Stimulated activated CD4-positive, alpha-beta T cell treated with anti-CD3 and anti-CD28 coated beads, TNF-alpha, amount 100 ng/mL, for 48 hours (primary cell): Measurements from ENCODE around the gene ADGRF1.
A peak's percentile ranks its signal among the peaks of the same experiment; 100 is the strongest.
"Not testable (repeated sequence)": the region's sequence is repeated elsewhere in the genome, so short reads cannot be mapped to it uniquely, and the experiment has no call there.

ENCODE experiments used
- DNase-seq, 3 donors: peaks; one replicate each; pipeline ENCODE4 v3.0.0-alpha.2; 2020; ENCODE audit warnings: low read depth in 3 of 3

Gene ADGRF1

DNA sequence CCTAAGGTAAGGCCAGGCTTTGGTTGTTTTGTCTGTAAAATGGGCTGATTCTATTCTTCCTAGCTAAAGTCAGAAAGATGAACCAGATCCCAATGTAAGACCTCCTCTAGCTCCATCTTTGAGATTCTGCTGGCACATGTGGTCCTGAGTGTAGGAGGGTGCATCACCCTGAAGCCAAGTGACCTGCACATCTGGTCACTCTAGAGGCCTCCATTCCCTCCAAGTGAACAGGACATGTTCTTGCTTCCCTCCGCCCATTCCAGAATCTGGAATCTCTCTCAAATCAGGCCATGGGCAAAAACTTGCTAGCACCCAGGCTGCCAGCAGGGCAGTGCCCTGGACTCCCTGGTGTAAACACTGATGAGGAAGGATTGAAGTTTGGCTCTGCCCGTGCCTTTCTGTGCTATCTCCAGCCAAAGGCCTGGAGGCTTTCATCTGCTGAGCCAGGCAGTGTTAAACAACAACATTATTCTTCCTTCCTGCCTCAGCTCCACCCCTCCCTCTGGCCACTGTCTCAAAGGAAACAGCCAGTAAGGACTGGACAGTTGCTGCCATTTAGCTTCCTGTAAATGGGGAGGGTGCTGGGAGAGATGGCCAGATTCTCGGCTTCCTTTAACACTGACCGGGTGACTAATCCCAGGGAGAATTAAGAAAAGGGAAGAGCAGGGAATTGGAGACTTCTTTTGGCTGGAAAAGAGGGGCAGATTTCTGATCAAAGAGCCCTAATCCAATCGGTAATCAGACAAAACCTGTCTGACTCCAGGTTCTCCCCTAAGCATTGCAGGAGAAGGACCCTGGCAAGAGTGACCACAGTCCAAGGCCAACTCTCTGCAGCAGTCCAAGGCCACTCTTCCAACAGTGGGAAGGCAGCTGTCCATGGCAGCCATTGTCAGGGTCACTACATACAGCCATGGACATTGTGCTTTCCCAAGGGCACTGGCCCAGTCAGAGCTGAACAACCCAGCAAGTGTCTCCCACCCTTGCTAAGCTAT lies 19.5 kb upstream of the ADGRF1 start:
- no peak for DNase-seq

DNA sequence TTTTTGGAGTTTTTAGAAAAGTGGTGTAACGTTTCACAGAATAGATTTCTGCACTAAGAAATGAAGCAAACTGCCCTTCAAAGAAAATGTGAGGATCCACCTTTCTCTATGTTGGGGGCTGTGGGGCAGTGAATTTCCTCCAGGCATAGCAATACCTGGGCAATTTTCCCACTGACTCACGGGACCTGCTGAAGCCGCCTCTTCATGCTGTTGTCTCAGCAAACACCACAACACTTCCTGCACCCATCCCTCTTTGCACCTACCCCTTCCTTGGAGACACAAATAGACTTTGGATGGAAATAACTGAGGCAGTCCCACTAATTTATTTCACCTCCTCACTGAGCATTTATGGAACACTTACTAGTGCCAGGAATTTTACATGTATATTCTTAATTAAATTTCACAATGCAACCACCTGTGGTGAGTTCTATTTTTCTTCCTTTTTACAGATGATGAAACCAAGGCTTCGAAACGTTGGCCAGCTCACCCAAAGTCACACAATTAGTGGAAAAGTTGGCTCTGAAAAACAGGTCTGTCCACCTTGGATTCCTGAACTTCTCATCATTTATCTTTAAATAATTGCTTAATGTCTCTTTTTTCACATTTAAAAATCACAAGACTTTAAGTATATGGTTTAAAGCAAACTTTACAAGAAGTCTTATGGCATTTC lies 17.2 kb upstream of the ADGRF1 start:
- DNase-seq, result no peak

DNA sequence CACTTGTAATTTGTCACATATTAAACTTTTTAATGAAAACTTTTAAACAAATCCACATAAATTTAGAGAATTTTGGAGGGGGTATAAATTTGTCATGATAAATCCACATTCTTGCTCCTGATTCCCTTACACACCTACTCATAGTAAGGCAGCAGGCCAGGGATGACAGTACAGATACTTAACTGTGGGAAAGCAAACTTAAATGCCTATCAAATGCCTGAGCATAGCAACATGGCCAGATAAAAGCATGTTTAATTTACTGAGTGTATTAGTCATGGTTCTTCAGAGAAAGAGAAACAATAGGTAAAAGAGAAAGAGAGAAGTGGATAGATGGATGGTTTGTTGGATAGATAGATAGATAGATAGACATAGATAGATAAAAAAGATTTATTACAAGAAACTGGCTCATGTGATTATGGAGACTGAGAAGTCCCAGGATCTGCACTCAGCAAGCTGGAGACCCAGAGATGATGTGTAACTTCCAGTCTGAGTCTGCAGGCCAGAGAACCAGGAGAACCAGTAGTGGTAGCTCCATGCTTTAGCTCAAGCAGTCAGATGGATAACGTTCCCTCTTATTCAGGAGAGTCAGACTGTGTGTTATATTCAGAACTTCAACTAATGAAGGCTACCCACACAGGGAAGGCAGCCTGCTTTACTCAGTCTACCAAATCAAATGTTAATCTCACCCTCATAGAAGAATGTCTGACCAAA lies 15.9 kb upstream of the ADGRF1 start:
- DNase-seq, result no peak

DNA sequence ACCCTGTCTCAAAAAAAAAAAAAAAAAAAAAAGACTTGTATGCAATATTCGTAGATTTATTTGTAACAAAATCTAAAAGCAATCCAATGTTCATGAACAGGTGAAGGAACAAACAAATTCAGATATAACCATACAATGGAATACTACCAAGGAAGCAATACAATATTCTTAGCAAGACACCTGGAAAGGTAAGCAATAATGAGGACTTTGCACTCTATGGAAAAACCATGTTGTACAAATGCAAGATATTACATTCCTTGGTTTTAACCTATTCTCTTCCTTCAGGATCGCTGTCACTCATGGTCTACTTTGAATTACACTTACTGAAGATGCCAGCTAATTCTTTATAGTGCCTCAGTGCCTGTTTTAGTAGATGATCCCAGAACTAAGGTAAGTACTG lies 14.7 kb upstream of the ADGRF1 start:
- no peak for DNase-seq

DNA sequence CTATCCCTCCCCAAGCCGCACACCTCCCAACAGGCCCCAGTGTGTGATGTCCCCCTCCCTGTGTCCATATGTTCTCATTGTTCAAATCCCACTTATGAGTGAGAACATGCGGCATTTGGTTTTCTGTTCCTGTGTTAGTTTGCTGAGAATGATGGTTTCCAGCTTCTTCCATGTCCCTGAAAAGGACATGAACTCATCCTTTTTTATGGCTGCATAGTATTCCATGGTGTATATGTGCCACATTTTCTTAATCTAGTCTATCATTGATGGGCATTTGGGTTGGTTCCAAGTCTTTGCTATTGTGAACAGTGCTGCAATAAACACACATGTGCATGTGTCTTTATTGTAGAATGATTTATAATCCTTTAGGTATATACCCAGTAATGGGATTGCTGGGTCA lies 12.2 kb upstream of the ADGRF1 start:
- DNase-seq, result not testable (repeated sequence)

DNA sequence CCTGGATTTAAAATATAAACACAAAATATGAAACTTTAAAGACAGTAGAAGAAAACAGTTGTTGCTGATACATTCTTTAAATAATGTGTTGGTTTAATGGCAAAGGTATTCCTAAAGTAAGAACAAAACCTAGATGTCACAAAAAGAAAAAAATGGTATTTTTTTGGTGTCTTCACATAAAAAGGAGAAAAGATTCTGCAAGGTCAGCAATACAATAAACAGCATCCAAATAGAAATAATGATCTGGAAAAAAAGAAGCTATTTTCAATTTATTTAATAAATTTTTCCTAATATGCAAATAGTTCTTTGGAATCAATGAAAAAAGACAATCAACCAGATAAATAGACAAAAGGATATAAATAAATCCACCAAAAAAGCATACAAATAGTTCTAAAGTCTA lies 6.5 kb upstream of the ADGRF1 start:
- no peak for DNase-seq

DNA sequence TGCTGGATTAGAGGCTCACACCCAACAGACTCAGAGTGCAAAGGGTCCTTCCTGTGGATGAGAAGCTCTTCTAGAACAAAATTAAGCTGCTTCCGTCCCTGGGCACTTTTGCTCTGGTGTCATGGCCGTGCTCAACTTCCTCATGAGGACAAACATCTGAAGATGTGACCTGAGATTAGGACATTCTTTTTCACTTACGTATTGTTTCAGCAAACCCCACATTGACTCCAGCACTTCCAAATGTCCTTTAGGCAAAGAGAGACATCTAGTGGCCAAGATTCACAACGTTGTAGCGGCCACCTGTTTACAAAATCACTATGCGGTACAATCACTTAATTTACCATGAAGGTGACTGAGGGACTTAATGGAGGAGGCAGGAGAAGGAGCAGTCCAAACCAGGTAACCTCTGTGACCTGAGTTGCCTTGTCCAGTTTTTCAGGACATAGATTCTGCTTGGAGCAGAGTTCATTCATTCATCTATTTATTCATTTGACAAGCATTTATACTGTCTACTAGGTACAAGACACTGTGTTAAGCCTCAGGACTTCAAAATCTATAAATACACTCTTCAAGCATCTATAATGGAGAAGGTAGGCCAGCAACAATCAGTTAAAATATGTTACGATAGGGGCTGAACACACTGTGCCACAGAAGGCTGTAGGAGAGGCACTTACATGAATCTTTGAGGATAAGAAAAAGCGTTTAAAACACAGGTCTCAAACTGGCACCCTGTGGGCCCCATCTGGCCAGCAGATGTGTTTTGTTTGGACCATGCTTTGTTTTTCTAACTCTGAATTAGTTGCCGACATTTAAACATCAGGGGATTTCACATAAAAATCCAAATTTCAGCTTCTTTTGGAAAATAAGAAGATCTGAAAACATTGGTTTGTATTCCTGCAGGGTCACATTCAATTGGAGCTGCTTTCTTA lies 5.6 kb upstream of the ADGRF1 start:
- peak in 1 of 3 donors; percentile 16 for DNase-seq

DNA sequence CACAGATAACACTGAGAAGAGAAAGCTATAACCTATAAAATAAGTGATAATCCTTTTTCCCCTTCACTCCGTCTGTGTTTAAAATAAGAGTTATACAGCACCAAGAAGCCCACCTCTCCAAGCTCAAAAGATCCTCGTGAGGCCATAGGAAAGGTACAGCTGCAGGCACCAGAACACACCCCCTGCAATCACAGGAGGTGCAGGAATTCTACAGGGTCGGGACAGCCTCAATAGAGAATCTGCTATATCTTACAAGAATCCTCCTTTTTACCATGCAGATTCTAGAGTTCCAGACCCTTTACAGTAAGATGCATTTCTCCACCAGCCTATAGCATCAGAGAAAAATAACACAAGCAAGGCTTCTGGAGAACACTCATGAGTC lies 5.0 kb upstream of the ADGRF1 start:
- DNase-seq, result no peak

DNA sequence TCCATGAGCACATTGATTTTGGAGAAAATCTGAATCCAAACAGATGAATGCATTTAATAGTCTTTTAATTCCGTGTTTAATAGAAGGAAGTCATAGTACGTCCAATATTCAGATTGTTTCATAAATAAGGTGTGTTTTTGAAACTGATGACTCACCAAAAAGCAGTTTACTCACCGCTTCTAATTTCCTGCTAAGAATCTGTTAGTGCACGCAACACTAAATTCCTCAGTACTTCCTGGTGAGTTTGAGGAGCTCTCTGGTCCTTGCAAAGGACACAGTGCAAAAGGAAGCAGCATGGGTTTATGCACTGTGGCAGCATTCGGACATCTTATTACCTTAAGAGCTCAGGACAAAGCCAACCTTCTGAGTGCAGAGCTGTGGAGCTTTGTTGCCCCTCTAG lies 2.3 kb upstream of the ADGRF1 start:
- DNase-seq, result no peak

DNA sequence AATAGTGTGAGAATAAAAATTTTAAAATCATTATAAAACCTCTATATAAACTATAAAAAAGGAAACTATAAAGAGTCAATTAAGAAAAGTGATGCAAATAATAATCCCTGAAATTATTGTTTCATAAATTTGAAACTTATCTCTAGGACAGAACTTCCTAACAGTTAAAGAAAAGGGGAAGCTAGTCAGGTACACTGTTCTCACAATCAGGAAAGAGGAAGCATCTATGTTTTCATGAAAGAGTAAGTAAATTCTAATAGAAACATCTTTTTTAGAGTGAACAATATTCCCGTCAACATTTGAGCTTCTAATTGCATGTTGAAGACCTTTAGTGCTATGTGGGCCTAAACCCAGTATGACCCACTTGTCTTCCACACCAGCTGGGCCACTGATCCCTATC lies 1.2 kb upstream of the ADGRF1 start:
- DNase-seq, result no peak

DNA sequence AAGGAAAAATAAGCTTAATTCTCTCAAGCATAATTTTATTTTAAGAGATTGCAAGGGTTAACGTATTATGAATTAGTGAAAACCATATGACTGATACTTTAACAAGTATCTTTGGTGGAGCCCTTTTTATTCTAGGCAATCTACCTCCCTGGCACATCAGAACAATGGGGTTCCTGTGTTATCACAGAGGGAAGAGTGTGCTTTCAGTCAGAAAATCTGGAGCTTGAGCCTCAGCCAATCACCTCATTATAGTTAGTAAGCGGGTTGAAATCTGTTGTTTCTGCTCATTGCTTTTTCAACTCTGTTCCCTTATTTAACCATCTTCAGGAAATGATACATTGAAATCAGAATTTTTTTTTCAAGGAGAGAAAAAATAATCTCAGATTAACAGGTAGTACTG lies 391 bp downstream of the ADGRF1 start:
- DNase-seq, result no peak

DNA sequence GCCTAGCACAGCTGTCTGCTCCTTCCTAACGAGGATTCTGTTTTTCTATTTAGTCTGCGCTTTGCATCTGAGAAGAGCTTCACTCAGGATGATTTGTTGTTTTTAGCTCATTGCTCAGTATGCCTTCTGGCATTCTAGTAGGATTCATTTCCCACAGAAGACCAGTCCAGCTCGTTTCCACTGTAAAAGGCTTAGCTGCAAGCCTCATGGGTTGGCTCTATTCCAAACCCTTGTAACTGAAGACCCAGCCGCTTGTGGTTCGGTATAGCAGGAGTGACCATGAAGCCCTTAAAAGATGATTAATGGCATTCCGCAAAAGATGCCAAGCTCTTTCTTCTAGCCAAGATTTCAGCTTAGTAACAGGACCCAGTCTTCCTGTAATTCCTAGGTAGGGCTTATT lies 7.2 kb downstream of the ADGRF1 start:
- DNase-seq, result no peak

DNA sequence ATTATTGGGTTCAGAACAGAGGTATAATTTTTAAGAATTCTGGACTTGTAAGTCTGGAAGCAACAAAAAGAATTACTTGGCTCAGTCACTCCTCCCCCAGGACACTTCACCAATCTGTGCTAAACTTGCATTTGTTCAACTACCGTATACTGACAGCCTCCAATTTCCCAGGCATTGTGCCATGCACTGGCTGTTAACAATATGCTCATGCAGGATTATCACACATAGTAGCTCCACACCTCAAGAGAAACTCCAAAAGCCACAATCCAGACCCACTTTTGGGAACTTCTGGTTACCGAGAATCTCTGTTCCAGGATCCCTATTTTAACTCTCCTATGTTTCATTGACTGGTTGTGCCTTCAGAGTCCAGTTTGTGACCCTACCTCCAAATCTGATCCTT lies 7.7 kb downstream of the ADGRF1 start:
- DNase-seq, result no peak

DNA sequence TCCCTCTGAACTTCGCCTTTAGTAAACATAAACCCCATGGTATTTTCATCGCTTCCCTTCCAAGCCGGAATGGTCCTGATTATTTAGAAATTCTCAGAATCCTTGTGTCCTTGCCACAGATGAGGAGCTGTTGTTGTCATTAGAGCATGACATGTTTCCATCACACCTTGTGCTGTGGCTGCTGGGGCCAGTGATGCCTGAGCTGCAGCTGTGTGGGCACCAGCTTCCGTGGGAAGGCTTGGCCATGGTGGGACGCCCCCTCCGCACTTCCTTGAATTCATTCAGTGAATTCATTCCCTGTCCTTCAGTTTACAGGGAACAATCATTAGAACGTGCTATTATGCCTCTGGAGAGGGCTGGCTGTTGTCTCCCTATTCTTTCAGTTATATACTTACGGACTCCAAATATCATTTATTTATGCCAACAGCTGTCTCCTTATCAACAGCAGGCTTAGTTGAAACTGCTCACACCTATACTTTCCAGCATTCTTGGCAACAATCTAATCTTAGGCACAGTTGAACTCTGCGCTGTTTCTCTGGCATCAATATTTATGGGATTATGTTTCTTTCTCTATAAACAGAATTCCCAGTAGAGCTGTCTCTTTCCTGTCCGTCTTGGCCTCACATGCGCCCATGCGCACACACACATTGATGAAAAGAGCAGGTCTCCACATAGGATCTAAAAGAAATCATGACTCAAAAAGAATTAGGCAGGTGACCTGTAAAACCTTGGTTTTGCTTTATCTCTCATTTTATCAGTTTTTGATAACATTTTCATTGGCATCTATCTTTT lies 9.0 kb downstream of the ADGRF1 start:
- no peak for DNase-seq

DNA sequence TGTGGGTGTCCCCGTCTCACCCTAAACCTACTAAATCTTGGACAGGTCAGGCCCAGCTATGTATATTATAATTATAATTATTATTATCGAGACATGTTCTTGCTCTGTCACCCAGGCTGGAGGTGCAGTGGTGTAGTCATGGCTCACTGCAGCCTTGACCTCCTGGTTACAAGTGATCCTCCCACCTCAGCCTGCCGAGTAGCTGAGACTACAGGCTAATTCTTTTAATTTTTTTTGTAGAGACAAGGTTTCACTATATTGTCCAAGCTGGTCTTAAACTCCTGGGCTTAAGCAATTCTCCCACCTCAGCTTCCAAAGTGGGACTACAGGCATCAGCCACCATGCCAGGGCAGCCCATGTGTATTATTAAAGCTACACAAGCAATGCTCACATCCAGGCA lies 10.5 kb downstream of the ADGRF1 start:
- DNase-seq, result no peak

DNA sequence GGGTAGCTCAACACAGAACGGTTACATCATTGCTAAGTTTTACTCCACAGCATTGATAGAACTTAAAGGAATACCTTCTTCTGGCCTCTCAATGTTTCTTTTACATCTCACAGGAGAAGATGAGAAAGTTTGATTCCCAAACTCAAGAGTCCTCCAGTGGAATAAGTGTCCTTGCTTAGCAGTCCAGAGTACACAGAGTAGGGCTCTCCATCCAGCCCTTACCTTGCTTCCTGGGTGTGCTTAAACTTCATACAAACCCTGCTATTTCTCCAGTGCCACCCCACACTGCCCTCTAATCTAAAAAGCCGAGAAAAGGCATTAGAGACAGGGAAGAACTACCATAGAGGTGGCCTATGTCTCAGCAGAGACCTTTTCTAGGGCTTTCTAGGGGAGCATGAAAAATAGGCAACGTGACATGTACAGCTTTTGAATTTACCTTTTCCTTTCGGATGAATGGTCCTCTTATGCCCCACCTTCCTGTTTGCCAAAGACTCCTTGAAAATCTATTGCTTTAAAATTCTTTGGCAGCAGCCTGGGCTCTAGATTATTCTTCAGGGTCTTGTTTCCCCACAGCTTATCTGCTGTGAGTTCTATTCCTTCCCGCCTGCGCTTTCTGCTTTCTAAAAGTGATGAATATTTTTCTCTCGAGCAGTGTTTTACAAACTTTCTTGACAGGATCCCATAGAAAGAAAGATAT lies 12.1 kb downstream of the ADGRF1 start:
- DNase-seq, result no peak

DNA sequence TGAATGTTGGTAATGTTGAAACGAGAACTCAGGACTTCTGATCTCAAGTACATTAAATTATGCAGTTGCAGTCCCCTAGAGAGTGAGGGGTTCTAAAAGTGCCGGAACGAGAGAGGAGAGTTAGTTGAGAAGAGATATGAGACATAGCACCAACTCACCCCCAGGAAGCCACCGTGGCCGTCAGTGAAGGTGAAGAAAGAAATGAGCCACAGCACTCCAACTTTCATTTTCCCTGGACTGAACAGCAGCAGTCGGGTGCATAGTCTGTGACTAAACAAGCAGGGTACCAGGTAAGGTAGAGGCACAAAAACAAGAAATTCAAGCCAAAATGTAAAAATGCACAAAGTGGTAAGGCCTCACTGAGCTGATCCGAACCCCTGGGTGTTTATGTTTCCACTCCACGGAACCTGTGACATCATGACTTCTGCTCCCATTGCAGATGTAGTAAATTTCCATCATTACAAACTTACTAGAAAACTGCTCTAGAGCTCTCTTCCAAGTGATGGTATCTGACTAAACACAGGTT lies 13.2 kb downstream of the ADGRF1 start:
- DNase-seq, result no peak

DNA sequence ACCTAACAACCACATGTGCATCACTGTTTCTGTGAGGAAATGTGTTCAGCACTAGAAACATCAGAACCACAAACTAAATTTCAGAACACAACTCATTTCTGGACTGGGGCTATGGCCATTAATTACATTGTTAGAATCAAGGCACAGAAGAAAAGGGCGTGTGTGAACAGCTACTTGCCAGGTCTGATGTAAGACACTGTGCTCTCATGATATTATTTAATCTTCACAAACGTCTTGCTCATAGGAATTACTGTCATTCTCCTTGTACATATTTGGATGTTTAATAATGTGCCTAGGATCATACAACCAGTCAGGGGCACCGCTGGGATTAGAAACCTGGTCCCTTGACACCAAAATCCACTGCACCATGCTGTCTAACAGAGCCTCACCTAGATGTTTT lies 14.8 kb downstream of the ADGRF1 start:
- DNase-seq, result no peak

DNA sequence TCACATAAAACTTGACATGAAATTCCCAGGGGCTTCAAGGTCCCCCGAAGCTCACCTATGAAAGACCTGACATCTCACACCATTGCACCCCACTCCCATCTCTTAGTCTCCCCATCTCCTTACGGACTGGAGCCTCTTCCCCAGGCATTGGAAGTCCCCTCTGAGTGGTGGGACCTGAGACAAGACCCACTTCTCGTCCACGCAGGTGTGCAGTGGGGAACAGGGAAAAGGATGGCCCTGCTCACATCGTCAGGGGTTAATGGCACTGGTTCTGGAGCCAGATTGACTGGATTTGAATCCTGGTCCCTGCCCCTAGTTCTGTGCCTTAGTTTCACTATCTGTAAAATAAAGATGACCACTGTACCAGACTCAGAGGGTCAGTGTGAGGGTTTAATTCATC lies 15.5 kb downstream of the ADGRF1 start:
- DNase-seq, result no peak

DNA sequence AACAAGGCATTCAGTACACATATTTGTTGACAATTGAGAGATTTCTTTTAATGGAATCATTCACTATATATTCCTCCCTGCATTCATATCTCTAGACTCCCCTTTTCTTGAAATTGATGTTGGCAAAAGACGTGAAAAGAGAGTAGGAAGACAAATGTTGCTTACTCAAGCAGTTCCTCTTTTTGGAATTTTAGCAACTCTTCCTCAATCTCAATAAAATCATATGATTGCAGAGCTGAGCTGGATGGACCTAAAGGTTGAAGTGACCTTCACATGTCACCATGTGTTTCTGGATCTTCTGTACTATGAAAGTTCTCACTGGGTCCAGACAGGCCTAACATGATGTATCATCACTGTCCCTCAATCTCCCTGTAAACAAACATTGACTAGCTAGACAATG lies 18.6 kb downstream of the ADGRF1 start:
- no peak for DNase-seq
